Activated T-cell treated with anti-CD3 and anti-CD28 coated beads, Interleukin-2, amount 50 U/mL, for 72 hours (primary cell): ENCODE measurements around the gene COBLL1. TPM values are rescaled to one million over a fixed set of nuclear protein-coding genes. Genes with fewer than 3 reads are reported as not detected.

ENCODE experiments used
- ATAC-seq, 2 donors: fragments of 150-1000 bp; cut with Tn5 transposase; replicated peaks in 1 of 2; 2 replicates each; pipeline ENCODE4 v1.10.0; 2021; ENCODE audit warnings: moderate library complexity in 2 of 2, mild to moderate bottlenecking in 1 of 2
- DNase-seq, 2 donors: peaks; one replicate each; pipeline ENCODE4 v3.0.0; 2021 to 2022; ENCODE audit warnings: mixed read lengths in 1 of 2
- H3K27ac Mint-ChIP-seq: one replicate; pipeline ENCODE4 v1.8.0; 2022; ENCODE audit warnings: mild to moderate bottlenecking, moderate library complexity, mixed read lengths
- H3K27me3 Mint-ChIP-seq: one replicate; pipeline ENCODE4 v1.8.0; 2022; ENCODE audit warnings: low read depth, mixed read lengths
- H3K36me3 Mint-ChIP-seq, 2 donors: one replicate each; pipeline ENCODE4 v1.8.0; 2022; ENCODE audit warnings: mixed read lengths in 2 of 2, mild to moderate bottlenecking in 1 of 2; ENCODE audit not compliant: insufficient read depth in 2 of 2
- H3K4me1 Mint-ChIP-seq: one replicate; pipeline ENCODE4 v1.8.0; 2022; ENCODE audit warnings: low read depth, mixed read lengths
- H3K4me3 Mint-ChIP-seq, 2 donors: one replicate each; pipeline ENCODE4 v1.8.0; 2022; ENCODE audit warnings: mild to moderate bottlenecking in 2 of 2, mixed read lengths in 2 of 2, moderate library complexity in 2 of 2
- H3K9me3 Mint-ChIP-seq, 2 donors: one replicate each; pipeline ENCODE4 v1.8.0; 2022; ENCODE audit warnings: mixed read lengths in 2 of 2
- total RNA-seq, 2 donors: library from RNA; stranded (reverse); gene quantifications; one replicate each; pipeline ENCODE4 v1.2.3, GENCODE V29; 2022

The COBLL1 gene
- total RNA-seq, 2 donors from 2014 or later: 0.23 to 0.58 TPM

DNA sequence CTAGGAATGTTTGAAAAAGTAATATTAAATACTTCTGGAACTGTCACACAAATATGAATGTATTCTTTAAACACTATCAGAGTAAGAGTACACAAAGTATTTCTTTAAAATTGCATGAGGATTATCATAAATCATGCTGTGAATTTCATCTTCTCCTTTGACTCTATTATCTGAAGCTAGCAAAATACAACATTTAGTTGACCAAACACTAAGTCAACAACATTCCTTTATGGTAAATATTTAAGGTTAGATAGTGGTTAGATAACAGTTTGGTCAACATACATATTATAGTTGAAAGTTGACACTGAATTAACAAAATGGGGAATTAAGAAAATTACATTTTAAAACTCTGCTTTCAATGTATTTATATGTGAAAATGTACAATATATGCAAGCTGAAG lies 148.2 kb downstream of the COBLL1 start:
- H3K36me3 Mint-ChIP-seq: no peaks in the 10 kb centered on the region
- H3K9me3 Mint-ChIP-seq: no peaks in the 10 kb centered on the region
- H3K4me3 Mint-ChIP-seq: no peak overlapping the region
- H3K27ac Mint-ChIP-seq: no peak overlapping the region
- ATAC-seq (no peak), DNase-seq (no peak)
- H3K27me3 Mint-ChIP-seq: no peaks in the 10 kb centered on the region
- H3K4me1 Mint-ChIP-seq: no peaks in the 10 kb centered on the region

GRCh38 chr2:164692958-164693357 lies 148.7 kb downstream of the COBLL1 start:
- H3K36me3 Mint-ChIP-seq: no peaks in the 10 kb centered on the region
- ATAC-seq: no peak
- no peaks in the 10 kb centered on the region for H3K9me3 Mint-ChIP-seq

DNA sequence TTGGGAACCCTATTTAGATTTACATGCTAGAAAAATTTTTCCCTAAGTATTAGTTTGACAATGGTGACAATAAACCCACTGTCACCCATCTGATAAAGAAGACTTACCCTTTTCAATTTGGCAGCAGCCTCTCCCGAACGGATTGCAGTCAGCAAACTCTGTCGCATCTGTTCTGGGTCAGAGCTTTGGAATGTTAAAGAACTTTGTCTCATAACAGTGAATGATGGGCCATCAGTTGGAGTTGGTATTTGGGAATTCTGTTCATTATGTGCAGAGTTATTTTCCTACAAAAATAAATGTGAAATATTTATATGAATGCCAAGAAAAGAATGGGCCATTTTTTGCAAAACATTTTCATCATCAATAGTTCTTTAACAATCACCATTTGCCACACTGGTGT lies 149.5 kb downstream of the COBLL1 start:
- no peak for ATAC-seq
- H3K36me3 Mint-ChIP-seq: no peaks in the 10 kb centered on the region

More at GRCh38 chr2:164692958-164693357, 148.7 kb downstream of the COBLL1 start:
- no peaks in the 10 kb centered on the region for H3K27me3 Mint-ChIP-seq
- no peaks in the 10 kb centered on the region for H3K4me1 Mint-ChIP-seq
- H3K27ac Mint-ChIP-seq: no peak overlapping the region
- no peak overlapping the region for H3K4me3 Mint-ChIP-seq
- DNase-seq: no peak

GRCh38 chr2:164691346-164691887 lies 150.2 kb downstream of the COBLL1 start:
- H3K9me3 Mint-ChIP-seq: no peaks in the 10 kb centered on the region
- H3K4me1 Mint-ChIP-seq: no peaks in the 10 kb centered on the region
- no peaks in the 10 kb centered on the region for H3K36me3 Mint-ChIP-seq
- H3K27me3 Mint-ChIP-seq: no peaks in the 10 kb centered on the region
- H3K4me3 Mint-ChIP-seq: no peak overlapping the region
- DNase-seq: no peak
- no peak for ATAC-seq
- H3K27ac Mint-ChIP-seq: no peak overlapping the region

More for the DNA sequence above, 149.5 kb downstream of the COBLL1 start:
- H3K9me3 Mint-ChIP-seq: no peaks in the 10 kb centered on the region
- no peaks in the 10 kb centered on the region for H3K4me1 Mint-ChIP-seq
- H3K27me3 Mint-ChIP-seq: no peaks in the 10 kb centered on the region
- DNase-seq: no peak
- no peak overlapping the region for H3K4me3 Mint-ChIP-seq
- H3K27ac Mint-ChIP-seq: no peak overlapping the region

DNA sequence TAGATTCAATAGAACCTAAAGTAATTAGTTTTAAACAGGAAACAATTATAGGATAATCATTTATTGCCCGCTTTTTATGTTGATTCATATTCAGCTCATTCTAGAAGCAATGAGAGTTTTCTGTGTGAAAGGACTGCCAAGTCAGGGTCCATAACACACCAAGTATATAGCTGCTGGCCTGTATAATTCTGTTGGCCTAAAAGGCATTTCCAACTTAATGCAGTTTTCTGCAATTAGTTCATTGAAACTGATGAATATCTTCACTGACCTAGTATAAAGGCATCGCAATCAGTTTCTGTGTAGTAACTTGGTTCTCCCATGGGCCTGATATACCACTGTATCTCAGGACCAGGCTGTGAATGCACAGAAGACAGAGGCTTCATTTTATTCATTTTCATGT lies 151.3 kb downstream of the COBLL1 start:
- H3K27me3 Mint-ChIP-seq: no peaks in the 10 kb centered on the region

GRCh38 chr2:164688896-164689419 lies 152.7 kb downstream of the COBLL1 start:
- ATAC-seq: no peak
- Mint-ChIP-seq H3K4me3 (no peak overlapping the region), H3K36me3 (no peaks in the 10 kb centered on the region), H3K27ac (no peak overlapping the region), H3K9me3 (no peaks in the 10 kb centered on the region), H3K27me3 (no peaks in the 10 kb centered on the region), H3K4me1 (no peaks in the 10 kb centered on the region)
- no peak for DNase-seq

More for the DNA sequence above, 151.3 kb downstream of the COBLL1 start:
- no peaks in the 10 kb centered on the region for H3K36me3 Mint-ChIP-seq
- DNase-seq (no peak), ATAC-seq (no peak)
- no peak overlapping the region for H3K4me3 Mint-ChIP-seq
- H3K27ac Mint-ChIP-seq: no peak overlapping the region
- no peaks in the 10 kb centered on the region for H3K9me3 Mint-ChIP-seq
- H3K4me1 Mint-ChIP-seq: no peaks in the 10 kb centered on the region

DNA sequence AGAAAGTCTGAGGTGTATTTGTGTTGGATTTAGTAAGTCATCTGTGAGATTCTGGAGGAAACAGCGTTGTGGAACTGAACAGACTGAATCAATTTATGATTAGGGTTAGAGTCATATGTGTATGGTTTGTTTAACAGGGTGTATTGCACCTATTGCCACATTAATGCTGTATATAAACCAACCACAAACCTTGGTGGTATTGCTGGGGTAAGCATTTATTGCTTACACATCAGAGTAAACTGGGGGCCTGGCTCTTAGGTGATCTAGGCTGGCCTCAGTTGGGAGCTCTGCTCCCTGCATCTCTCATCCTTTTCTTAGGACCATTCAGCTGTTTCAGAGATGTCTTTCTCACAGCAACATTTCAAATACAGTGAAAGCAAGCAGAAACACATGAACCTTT lies 160.6 kb downstream of the COBLL1 start:
- no peak overlapping the region for H3K4me3 Mint-ChIP-seq
- DNase-seq: no peak
- H3K9me3 Mint-ChIP-seq: peaks cover 0 to 2% of the 10 kb centered on the region in 2 donors
- H3K27me3 Mint-ChIP-seq: no peaks in the 10 kb centered on the region
- no peaks in the 10 kb centered on the region for H3K4me1 Mint-ChIP-seq
- H3K27ac Mint-ChIP-seq: no peak overlapping the region
- H3K36me3 Mint-ChIP-seq: no peaks in the 10 kb centered on the region
- ATAC-seq: no peak

DNA sequence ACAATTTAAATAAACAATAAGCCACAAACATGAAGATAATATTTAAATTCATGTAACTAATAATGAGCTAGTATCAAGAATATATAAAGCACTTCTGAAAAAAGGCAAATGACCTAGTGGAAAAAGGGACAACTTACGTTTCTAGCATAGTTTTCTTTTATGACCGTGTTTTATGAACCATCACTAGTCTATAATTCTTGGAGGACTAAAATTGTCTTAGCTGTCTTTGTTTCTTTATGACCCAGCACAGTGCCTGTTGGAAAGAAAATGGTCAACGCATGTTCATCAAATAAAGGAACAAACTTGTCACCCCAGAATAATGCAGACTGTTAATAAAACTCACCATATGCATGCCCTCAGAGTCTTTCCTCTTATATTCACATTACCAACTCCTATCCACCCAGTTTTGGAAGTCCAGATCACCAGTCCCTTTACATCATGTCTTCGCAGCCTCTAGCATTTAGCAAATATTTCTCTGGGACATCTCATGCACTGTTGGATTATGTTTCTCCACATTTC lies 162.9 kb downstream of the COBLL1 start:
- H3K4me3 Mint-ChIP-seq: no peak overlapping the region
- H3K27me3 Mint-ChIP-seq: no peaks in the 10 kb centered on the region
- DNase-seq: no peak
- H3K9me3 Mint-ChIP-seq: peaks cover 0 to 2% of the 10 kb centered on the region in 2 donors
- no peaks in the 10 kb centered on the region for H3K4me1 Mint-ChIP-seq
- ATAC-seq: no peak
- no peaks in the 10 kb centered on the region for H3K36me3 Mint-ChIP-seq
- no peak overlapping the region for H3K27ac Mint-ChIP-seq

GRCh38 chr2:164677733-164678132 lies 163.9 kb downstream of the COBLL1 start:
- H3K4me3 Mint-ChIP-seq: no peak overlapping the region
- no peaks in the 10 kb centered on the region for H3K27me3 Mint-ChIP-seq

GRCh38 chr2:164677271-164677670 lies 164.4 kb downstream of the COBLL1 start:
- ATAC-seq (no peak), DNase-seq (no peak)
- H3K27me3 Mint-ChIP-seq: no peaks in the 10 kb centered on the region
- no peaks in the 10 kb centered on the region for H3K36me3 Mint-ChIP-seq
- H3K9me3 Mint-ChIP-seq: peaks cover 0 to 2% of the 10 kb centered on the region in 2 donors
- H3K4me1 Mint-ChIP-seq: no peaks in the 10 kb centered on the region
- no peak overlapping the region for H3K4me3 Mint-ChIP-seq
- H3K27ac Mint-ChIP-seq: no peak overlapping the region

More at GRCh38 chr2:164677733-164678132, 163.9 kb downstream of the COBLL1 start:
- Mint-ChIP-seq H3K36me3 (no peaks in the 10 kb centered on the region), H3K9me3 (peaks cover 0 to 2% of the 10 kb centered on the region in 2 donors), H3K27ac (no peak overlapping the region), H3K4me1 (no peaks in the 10 kb centered on the region)
- DNase-seq (no peak), ATAC-seq (no peak)

- Mint-ChIP-seq H3K27ac (no peak overlapping the region), H3K4me1 (no peaks in the 10 kb centered on the region), H3K27me3 (no peaks in the 10 kb centered on the region), H3K4me3 (no peak overlapping the region), H3K36me3 (no peaks in the 10 kb centered on the region), H3K9me3 (peaks cover 0 to 2% of the 10 kb centered on the region in 2 donors)
- no peak for DNase-seq
- no peak for ATAC-seq
Measured at GRCh38 chr2:164675687-164676086, 165.9 kb downstream of the COBLL1 start.

DNA sequence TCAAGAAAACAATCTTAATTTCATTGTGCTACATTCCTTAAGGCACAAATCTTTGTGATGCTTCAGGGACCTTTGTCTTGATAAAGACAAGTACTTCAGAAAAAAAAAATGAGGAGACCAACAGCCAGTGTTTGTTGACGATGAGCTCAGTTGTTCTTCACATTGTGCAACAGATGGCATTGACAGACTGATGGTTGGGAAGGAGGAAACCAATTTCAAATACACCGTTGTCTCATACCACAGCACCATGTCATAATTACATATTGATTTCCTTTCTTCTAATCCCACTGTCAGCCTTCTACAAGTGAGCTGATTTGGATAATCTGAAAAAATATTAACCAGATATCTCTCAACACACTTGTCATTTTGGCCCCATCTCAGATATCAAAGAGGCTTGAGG lies 166.6 kb downstream of the COBLL1 start:
- Mint-ChIP-seq H3K27ac (no peak overlapping the region), H3K4me1 (no peaks in the 10 kb centered on the region), H3K4me3 (no peak overlapping the region), H3K27me3 (no peaks in the 10 kb centered on the region), H3K9me3 (peaks cover 0 to 2% of the 10 kb centered on the region in 2 donors), H3K36me3 (no peaks in the 10 kb centered on the region)
- no peak for DNase-seq
- ATAC-seq: no peak

DNA sequence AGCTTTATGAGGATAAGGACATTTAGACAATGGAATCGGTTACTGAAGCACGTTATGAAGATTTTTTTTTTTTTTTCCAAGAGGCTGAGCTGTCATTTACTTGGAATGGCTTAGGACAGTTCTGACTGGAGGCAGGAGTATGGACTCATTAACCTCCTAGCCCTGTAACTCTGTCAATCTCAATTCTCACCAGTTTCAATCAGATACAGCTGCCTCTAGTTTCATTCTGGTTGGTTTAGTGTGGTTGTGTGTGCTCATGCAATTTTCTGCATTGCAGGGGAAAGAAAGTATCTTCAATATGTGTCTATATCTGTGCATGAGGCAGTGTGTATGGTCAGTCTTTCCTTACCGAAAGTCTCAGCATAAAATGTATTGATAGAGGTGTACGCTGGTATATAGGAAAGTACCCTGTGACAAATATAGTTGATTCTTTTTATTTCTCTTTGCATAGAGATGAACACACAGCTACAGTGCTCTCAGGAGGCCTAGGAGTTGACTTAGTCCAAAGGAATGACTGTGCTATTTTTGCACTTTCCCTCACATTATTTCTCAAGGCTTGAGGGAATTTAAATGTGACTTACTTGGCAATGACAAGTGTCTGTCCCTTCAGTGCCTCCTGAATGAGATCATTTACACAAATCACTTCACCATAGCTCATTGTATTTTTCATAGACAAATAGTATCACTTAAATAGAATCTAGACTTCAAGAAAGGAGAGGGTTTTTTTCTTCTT lies 169.8 kb downstream of the COBLL1 start:
- Mint-ChIP-seq H3K36me3 (no peaks in the 10 kb centered on the region), H3K27me3 (no peaks in the 10 kb centered on the region), H3K4me1 (no peaks in the 10 kb centered on the region), H3K27ac (no peak overlapping the region), H3K4me3 (no peak overlapping the region), H3K9me3 (peaks cover 0 to 3% of the 10 kb centered on the region in 2 donors)
- DNase-seq (no peak), ATAC-seq (no peak)
